ENCODE measurements around the gene RAPGEF3. TPM values are rescaled to one million over a fixed set of nuclear protein-coding genes. Genes with fewer than 3 reads are reported as not detected.

Gene RAPGEF3
- total RNA-seq, 4 donors from 2014 or later, result 18.3 to 48.2 (median 32.5) TPM

GRCh38 chr12:47758584-47758833, 171 bp downstream of the RAPGEF3 start:
- 13% methylated on average over 2 of the region's 10 CpGs for WGBS
- Histone ChIP-seq H3K4me1 (peaks cover 39 to 47% (median 45%) of the 10 kb centered on the region in 4 donors), H3K27me3 (no peaks in the 10 kb centered on the region), H3K9me3 (no peaks in the 10 kb centered on the region), H3K27ac (replicated peaks in 1 of 4) (peak overlapping the region; percentile 68 to 80 (median 80)), H3K4me3 (peak overlapping the region; percentile 72 to 85 (median 74)), H3K36me3 (peaks cover 0 to 5% (median 0%) of the 10 kb centered on the region in 4 donors)
- intact Hi-C loops (cut with DNase I), result loop anchor here (5.0 kb wide), 1 partner anchor 41 kb away; no protein-coding TSS in a partner anchor
- TF ChIP-seq EP300 (IDR thresholded peaks at IDR 0.05) (no peak), POLR2A (IDR thresholded peaks at IDR 0.05; ENCODE audit: low read depth) (no peak), CTCF (IDR thresholded peaks at IDR 0.05) (no peak), POLR2AphosphoS5 (IDR thresholded peaks at IDR 0.05) (no peak)
- no peak for DNase-seq (ENCODE audit: extremely low spot score)

- Histone ChIP-seq H3K4me3 (peak overlapping the region; percentile 72 to 85 (median 74)), H3K36me3 (peaks cover 0 to 5% (median 0%) of the 10 kb centered on the region in 4 donors), H3K27me3 (no peaks in the 10 kb centered on the region), H3K4me1 (peaks cover 43 to 49% (median 48%) of the 10 kb centered on the region in 4 donors), H3K9me3 (no peaks in the 10 kb centered on the region), H3K27ac (replicated peaks in 1 of 4) (peak overlapping the region; percentile 68 to 80 (median 80))
- intact Hi-C loops (cut with DNase I), result loop anchor here (5.0 kb wide), 1 partner anchor 41 kb away; no protein-coding TSS in a partner anchor
- WGBS, result 37% methylated on average over 7 of the region's 20 CpGs
- DNase-seq (ENCODE audit: extremely low spot score), result no peak
- TF ChIP-seq CTCF (IDR thresholded peaks at IDR 0.05) (no peak), EP300 (IDR thresholded peaks at IDR 0.05) (no peak), POLR2A (IDR thresholded peaks at IDR 0.05; ENCODE audit: low read depth) (no peak), POLR2AphosphoS5 (IDR thresholded peaks at IDR 0.05) (no peak)
These were observed 668 bp downstream of the RAPGEF3 start for GRCh38 chr12:47757840-47758583.

- TF ChIP-seq CTCF (IDR thresholded peaks at IDR 0.05) (no peak), EP300 (IDR thresholded peaks at IDR 0.05) (no peak), POLR2A (IDR thresholded peaks at IDR 0.05; ENCODE audit: low read depth) (no peak), POLR2AphosphoS5 (IDR thresholded peaks at IDR 0.05) (no peak)
- intact Hi-C loops (cut with DNase I), result loop anchor here (5.0 kb wide), 1 partner anchor 40 kb away; no protein-coding TSS in a partner anchor
- no peak for DNase-seq (ENCODE audit: extremely low spot score)
- Histone ChIP-seq H3K36me3 (peaks cover 0 to 5% (median 0%) of the 10 kb centered on the region in 4 donors), H3K27ac (replicated peaks in 1 of 4) (peak overlapping the region; percentile 68 to 80 (median 80)), H3K9me3 (no peaks in the 10 kb centered on the region), H3K4me3 (peak overlapping the region; percentile 72 to 85 (median 74)), H3K4me1 (peaks cover 49 to 55% (median 53%) of the 10 kb centered on the region in 4 donors), H3K27me3 (no peaks in the 10 kb centered on the region)
- 63% methylated on average over 6 of the region's 7 CpGs for WGBS
These were observed 1.3 kb downstream of the RAPGEF3 start for GRCh38 chr12:47757364-47757839.

- Histone ChIP-seq H3K9me3 (no peaks in the 10 kb centered on the region), H3K36me3 (peaks cover 0 to 19% (median 2%) of the 10 kb centered on the region in 4 donors), H3K27me3 (no peaks in the 10 kb centered on the region), H3K4me1 (peaks cover 53 to 66% (median 63%) of the 10 kb centered on the region in 4 donors), H3K4me3 (peak overlapping the region; percentile 72 to 85 (median 74)), H3K27ac (replicated peaks in 1 of 4) (peak overlapping the region in 3 of 4 donors; percentile 66 to 80 (median 68))
- TF ChIP-seq POLR2AphosphoS5 (IDR thresholded peaks at IDR 0.05), result peak in 1 of 2 donors; percentile 16
- no peak for TF ChIP-seq EP300 (IDR thresholded peaks at IDR 0.05)
- 77% methylated on average over 12 of the region's 12 CpGs for WGBS
- DNase-seq (ENCODE audit: extremely low spot score), result no peak
- intact Hi-C loops (cut with DNase I), result loop anchor here (5.0 kb wide), 1 partner anchor 39 kb away; no protein-coding TSS in a partner anchor
These were observed 2.8 kb downstream of the RAPGEF3 start for GRCh38 chr12:47755655-47756562.

All from esophagus muscularis mucosa (tissue), 4 donors.